HG02981 (cell line): ENCODE measurements around the gene MRTFB.

Experiments used
- ATAC-seq: cut with Tn5 transposase; IDR thresholded peaks from one replicate; pipeline ENCODE4 v1.9.1; 2021; ENCODE audit warnings: mild to moderate bottlenecking, moderate library complexity; ENCODE audit not compliant: unreplicated experiment

MRTFB gene

GRCh38 chr16:14280541-14280940 is 209.4 kb downstream of the MRTFB start:
- no peak for ATAC-seq

- no peak for ATAC-seq
Observed at GRCh38 chr16:14283786-14284185, 212.7 kb downstream of the MRTFB start.

- no peak for ATAC-seq
Observed at GRCh38 chr16:14284371-14284770, 213.3 kb downstream of the MRTFB start.

GRCh38 chr16:14284930-14285512 is 213.9 kb downstream of the MRTFB start:
- peak; percentile 33 for ATAC-seq

GRCh38 chr16:14285513-14286367 is 214.6 kb downstream of the MRTFB start:
- peak; percentile 72 for ATAC-seq

- peak; percentile 1 for ATAC-seq
Observed at GRCh38 chr16:14286368-14287230, 215.5 kb downstream of the MRTFB start.

GRCh38 chr16:14289692-14290340 is 218.7 kb downstream of the MRTFB start:
- no peak for ATAC-seq

GRCh38 chr16:14291286-14291685 is 220.2 kb downstream of the MRTFB start:
- ATAC-seq = no peak

GRCh38 chr16:14292051-14292825 is 221.1 kb downstream of the MRTFB start:
- no peak for ATAC-seq

GRCh38 chr16:14296663-14297062 is 225.5 kb downstream of the MRTFB start:
- ATAC-seq = no peak

GRCh38 chr16:14298374-14299122 is 227.4 kb downstream of the MRTFB start:
- no peak for ATAC-seq

- ATAC-seq = peak; percentile 40
Observed at GRCh38 chr16:14300705-14301168, 229.6 kb downstream of the MRTFB start.

- ATAC-seq = no peak
Observed at GRCh38 chr16:14301169-14302030, 230.3 kb downstream of the MRTFB start.

GRCh38 chr16:14302031-14302398 is 230.9 kb downstream of the MRTFB start:
- ATAC-seq = peak; percentile 56

- ATAC-seq = peak; percentile 23
Observed at GRCh38 chr16:14302399-14303181, 231.5 kb downstream of the MRTFB start.

- no peak for ATAC-seq
Observed at GRCh38 chr16:14303182-14303618, 232.1 kb downstream of the MRTFB start.

GRCh38 chr16:14303639-14304394 is 232.7 kb downstream of the MRTFB start:
- ATAC-seq = no peak
